ENCODE data around the gene NOS3.

GRCh38 chr7:150986556-150986955 is 4.3 kb upstream of the NOS3 start:
- TF ChIP-seq, protein P1, sequence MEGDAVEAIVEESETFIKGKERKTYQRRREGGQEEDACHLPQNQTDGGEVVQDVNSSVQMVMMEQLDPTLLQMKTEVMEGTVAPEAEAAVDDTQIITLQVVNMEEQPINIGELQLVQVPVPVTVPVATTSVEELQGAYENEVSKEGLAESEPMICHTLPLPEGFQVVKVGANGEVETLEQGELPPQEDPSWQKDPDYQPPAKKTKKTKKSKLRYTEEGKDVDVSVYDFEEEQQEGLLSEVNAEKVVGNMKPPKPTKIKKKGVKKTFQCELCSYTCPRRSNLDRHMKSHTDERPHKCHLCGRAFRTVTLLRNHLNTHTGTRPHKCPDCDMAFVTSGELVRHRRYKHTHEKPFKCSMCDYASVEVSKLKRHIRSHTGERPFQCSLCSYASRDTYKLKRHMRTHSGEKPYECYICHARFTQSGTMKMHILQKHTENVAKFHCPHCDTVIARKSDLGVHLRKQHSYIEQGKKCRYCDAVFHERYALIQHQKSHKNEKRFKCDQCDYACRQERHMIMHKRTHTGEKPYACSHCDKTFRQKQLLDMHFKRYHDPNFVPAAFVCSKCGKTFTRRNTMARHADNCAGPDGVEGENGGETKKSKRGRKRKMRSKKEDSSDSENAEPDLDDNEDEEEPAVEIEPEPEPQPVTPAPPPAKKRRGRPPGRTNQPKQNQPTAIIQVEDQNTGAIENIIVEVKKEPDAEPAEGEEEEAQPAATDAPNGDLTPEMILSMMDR (IDR thresholded peaks at IDR 0.05; ENCODE audit: low read depth, low read length): no peak
- no peak for TF ChIP-seq EZH2phosphoT487 (IDR thresholded peaks at IDR 0.05; ENCODE audit: low read depth)

Data from OCI-LY3 (cell line).